ENCODE measurements around the gene KANSL3. TPM values are rescaled to one million over a fixed set of nuclear protein-coding genes. Genes with fewer than 3 reads are reported as not detected.

Gene KANSL3
- total and polyA plus RNA-seq, 9 of the 15 experiments (the other 6 are each of a cell fraction or from before 2014, with no cell fraction given) = 11.3 to 43.7 (median 27.9) TPM

DNA sequence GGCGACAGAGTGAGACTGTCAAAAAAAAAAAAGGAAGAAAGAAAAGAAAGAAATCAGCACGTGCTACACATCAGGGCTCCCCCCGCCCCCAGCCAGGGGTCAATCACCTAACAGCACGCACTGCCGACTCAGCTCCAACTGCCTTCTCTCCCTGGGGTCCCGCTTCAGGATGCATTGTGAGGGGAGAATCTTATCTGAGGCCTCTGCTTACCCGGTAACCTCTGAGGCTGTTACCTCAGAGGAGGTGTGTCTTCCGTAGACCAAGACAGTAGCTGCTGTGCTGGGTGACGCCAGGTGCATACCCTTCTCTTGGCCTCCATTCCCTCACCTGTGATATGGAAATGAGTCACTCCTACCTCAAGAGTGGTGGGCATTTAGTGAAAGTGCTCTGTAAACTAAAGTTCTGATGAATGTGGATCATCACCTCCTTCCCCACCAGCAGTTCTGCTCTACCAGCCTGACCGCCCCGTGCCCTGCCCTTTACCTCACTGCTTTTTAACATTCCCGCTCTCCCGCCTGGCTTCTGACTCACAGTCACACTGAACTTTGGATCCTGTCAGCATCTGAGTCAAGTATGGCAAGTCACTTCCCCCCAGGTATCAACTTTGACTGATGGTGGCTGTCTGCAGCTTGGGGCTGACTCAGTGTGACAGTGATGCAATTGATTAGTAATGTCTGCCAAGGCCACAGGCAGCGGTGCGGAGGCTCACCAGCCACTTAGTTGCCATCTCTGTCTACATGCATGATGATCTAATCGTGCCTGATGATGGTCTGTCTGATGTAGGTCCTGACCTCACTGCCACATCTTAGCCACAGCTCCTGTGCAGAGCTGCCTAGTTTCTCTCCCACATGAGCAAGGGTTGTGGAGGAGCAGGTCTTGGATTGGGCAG is 81.4 kb downstream of the KANSL3 start (continued):
- TF ChIP-seq CBX2 (IDR thresholded peaks at IDR 0.05; ENCODE audit: insufficient read depth, low read length, poor library complexity, severe bottlenecking) (no peak), ZNF586 (CRISPR knock-in tag; conservative IDR thresholded peaks at IDR 0.05) (no peak), SPI1 (IDR thresholded peaks at IDR 0.05; ENCODE audit: borderline replicate concordance, low read depth, low read length) (peak; percentile 47; the same call in 1 of the 2 replicates), U2AF2 (optimal IDR thresholded peaks at IDR 0.05; ENCODE audit: low read depth, low read length) (no peak), CBFA2T3 (IDR thresholded peaks at IDR 0.05) (no peak)
- TF ChIP-seq, protein P1, sequence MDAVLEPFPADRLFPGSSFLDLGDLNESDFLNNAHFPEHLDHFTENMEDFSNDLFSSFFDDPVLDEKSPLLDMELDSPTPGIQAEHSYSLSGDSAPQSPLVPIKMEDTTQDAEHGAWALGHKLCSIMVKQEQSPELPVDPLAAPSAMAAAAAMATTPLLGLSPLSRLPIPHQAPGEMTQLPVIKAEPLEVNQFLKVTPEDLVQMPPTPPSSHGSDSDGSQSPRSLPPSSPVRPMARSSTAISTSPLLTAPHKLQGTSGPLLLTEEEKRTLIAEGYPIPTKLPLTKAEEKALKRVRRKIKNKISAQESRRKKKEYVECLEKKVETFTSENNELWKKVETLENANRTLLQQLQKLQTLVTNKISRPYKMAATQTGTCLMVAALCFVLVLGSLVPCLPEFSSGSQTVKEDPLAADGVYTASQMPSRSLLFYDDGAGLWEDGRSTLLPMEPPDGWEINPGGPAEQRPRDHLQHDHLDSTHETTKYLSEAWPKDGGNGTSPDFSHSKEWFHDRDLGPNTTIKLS (IDR thresholded peaks at IDR 0.05; ENCODE audit: borderline replicate concordance, low read depth) = no peak
- TF ChIP-seq, protein P2, sequence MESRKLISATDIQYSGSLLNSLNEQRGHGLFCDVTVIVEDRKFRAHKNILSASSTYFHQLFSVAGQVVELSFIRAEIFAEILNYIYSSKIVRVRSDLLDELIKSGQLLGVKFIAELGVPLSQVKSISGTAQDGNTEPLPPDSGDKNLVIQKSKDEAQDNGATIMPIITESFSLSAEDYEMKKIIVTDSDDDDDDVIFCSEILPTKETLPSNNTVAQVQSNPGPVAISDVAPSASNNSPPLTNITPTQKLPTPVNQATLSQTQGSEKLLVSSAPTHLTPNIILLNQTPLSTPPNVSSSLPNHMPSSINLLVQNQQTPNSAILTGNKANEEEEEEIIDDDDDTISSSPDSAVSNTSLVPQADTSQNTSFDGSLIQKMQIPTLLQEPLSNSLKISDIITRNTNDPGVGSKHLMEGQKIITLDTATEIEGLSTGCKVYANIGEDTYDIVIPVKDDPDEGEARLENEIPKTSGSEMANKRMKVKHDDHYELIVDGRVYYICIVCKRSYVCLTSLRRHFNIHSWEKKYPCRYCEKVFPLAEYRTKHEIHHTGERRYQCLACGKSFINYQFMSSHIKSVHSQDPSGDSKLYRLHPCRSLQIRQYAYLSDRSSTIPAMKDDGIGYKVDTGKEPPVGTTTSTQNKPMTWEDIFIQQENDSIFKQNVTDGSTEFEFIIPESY (CRISPR knock-in tag; IDR thresholded peaks at IDR 0.05) = peak; percentile 74; the same call in 1 of the 2 replicates

Data from K562 (cell line).